MCF 10A (cell line): ENCODE measurements around the gene FAM180A. TPM values are rescaled to one million over a fixed set of nuclear protein-coding genes. Genes with fewer than 3 reads are reported as not detected.
"Not testable (repeated sequence)": the region's sequence is repeated elsewhere in the genome, so short reads cannot be mapped to it uniquely, and the experiment has no call there.

Experiments used
- BruUV-seq: library from RNA; stranded (reverse); fragments of 400-500 nt; replicated peaks from 2 replicates; lab custom pipeline; 2021; lab: Mats Ljungman, UMichigan
- CTCF ChIA-PET: fragments of 300-600 bp; sonication (Branson Sonifier 250); formaldehyde crosslinking; extraction: SDS; loops from one replicate; lab custom pipeline; 2021; ENCODE audit warnings: antibody characterized with exemption, inconsistent platforms; lab: Yijun Ruan, JAX
- POLR2A ChIA-PET: fragments of 300-600, 350-650 bp; sonication (Branson Sonifier 250); formaldehyde crosslinking; extraction: SDS; loops from one replicate; lab custom pipeline; 2020; ENCODE audit warnings: antibody characterized with exemption, inconsistent platforms; lab: Yijun Ruan, JAX
- DNase-seq: peaks from one replicate; pipeline ENCODE4 v3.0.0-alpha.2; 2018; ENCODE audit not compliant: unreplicated experiment
- H3K27ac Mint-ChIP-seq: one replicate; pipeline ENCODE4 v1.8.0; 2022; ENCODE audit warnings: mild to moderate bottlenecking, low read depth, mixed read lengths; ENCODE audit not compliant: unreplicated experiment
- H3K27me3 Mint-ChIP-seq: one replicate; pipeline ENCODE4 v1.8.0; 2022; ENCODE audit warnings: mixed read lengths; ENCODE audit not compliant: insufficient read depth, unreplicated experiment
- H3K36me3 Mint-ChIP-seq: one replicate; pipeline ENCODE4 v1.8.0; 2022; ENCODE audit warnings: mild to moderate bottlenecking, moderate library complexity, mixed read lengths; ENCODE audit not compliant: insufficient read depth, unreplicated experiment
- H3K4me1 Mint-ChIP-seq: one replicate; pipeline ENCODE4 v1.8.0; 2022; ENCODE audit warnings: mixed read lengths; ENCODE audit not compliant: insufficient read depth, unreplicated experiment
- H3K4me3 Mint-ChIP-seq: one replicate; pipeline ENCODE4 v1.8.0; 2022; ENCODE audit warnings: mild to moderate bottlenecking, moderate library complexity, mixed read lengths; ENCODE audit not compliant: unreplicated experiment
- H3K9me3 Mint-ChIP-seq: one replicate; pipeline ENCODE4 v1.8.0; 2022; ENCODE audit warnings: mixed read lengths; ENCODE audit not compliant: unreplicated experiment
- intact Hi-C: fragments of 100-400 bp; cut with micrococcal nuclease; formaldehyde crosslinking; loops from 2 replicates; pipeline ENCODE4 v1.14.1; 2022
- total RNA-seq: library from RNA; stranded (reverse); gene quantifications from 2 replicates; pipeline ENCODE4 v1.2.3, GENCODE V29; 2022
- TF ChIP-seq, protein P1 (sequence below): fragments of 200-600 bp; IDR thresholded peaks from one replicate; pipeline ENCODE4 v1.8.0; 2022; ENCODE audit warnings: antibody characterized with exemption, mild to moderate bottlenecking; ENCODE audit not compliant: unreplicated experiment

FAM180A gene
- total RNA-seq, 1 experiment from 2014 or later = not detected

DNA sequence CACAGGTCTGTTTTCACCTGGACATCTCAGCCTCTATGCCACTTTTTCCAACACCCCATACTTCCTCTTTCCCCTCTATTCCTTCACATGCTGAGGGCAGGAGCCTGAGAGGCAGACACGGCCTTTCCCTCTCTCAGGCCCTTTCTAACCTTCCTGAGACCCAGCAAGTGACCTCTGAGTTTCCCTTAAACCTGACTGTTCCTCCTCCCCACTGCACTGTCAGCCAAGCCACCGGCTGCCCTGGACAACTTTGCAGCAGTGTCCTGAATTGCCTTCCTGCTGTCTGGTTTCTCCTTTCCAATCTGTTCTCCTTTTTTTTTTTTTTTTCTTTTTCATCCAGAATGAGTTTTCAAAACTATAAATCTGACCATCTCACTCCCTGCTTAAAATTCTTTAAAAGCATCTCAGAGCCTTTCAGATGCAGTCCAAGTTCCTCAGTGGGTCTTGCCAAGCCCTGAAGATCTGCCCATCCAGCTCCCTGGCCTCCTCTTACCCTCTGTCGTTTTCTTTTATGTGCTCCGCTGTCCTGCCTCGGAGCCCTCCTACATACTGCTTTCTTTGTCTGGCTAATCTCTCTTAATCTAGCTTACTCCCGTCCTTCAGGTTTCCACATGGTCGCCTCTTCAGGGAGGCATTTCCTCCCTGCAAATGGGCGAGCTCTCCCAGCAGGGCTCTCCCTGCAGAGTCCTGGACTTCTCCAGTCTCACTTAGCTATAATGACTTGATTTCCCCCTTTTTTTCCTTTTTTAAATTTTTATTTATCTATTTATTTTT, 51.1 kb downstream of the FAM180A start:
- H3K27ac Mint-ChIP-seq = no peak overlapping the region
- H3K9me3 Mint-ChIP-seq = no peaks in the 10 kb centered on the region
- DNase-seq = no peak
- no peaks in the 10 kb centered on the region for H3K4me1 Mint-ChIP-seq
- H3K36me3 Mint-ChIP-seq = no peaks in the 10 kb centered on the region
- H3K27me3 Mint-ChIP-seq = no peaks in the 10 kb centered on the region
- TF ChIP-seq, protein P1, sequence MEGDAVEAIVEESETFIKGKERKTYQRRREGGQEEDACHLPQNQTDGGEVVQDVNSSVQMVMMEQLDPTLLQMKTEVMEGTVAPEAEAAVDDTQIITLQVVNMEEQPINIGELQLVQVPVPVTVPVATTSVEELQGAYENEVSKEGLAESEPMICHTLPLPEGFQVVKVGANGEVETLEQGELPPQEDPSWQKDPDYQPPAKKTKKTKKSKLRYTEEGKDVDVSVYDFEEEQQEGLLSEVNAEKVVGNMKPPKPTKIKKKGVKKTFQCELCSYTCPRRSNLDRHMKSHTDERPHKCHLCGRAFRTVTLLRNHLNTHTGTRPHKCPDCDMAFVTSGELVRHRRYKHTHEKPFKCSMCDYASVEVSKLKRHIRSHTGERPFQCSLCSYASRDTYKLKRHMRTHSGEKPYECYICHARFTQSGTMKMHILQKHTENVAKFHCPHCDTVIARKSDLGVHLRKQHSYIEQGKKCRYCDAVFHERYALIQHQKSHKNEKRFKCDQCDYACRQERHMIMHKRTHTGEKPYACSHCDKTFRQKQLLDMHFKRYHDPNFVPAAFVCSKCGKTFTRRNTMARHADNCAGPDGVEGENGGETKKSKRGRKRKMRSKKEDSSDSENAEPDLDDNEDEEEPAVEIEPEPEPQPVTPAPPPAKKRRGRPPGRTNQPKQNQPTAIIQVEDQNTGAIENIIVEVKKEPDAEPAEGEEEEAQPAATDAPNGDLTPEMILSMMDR = no peak
- no peak overlapping the region for H3K4me3 Mint-ChIP-seq
- intact Hi-C loops = no loop called here
- no TSS peak for BruUV-seq
- CTCF ChIA-PET = interaction anchor here (0.5 to 1.3 kb wide), 4 partner anchors 10 to 103 kb away, joined by 3 to 4 read pairs (median 3); no protein-coding TSS in a partner anchor
- POLR2A ChIA-PET = interaction anchor here (0.6 to 0.9 kb wide), 3 partner anchors 9 to 47 kb away, joined by 3 to 4 read pairs (median 3); no protein-coding TSS in a partner anchor

DNA sequence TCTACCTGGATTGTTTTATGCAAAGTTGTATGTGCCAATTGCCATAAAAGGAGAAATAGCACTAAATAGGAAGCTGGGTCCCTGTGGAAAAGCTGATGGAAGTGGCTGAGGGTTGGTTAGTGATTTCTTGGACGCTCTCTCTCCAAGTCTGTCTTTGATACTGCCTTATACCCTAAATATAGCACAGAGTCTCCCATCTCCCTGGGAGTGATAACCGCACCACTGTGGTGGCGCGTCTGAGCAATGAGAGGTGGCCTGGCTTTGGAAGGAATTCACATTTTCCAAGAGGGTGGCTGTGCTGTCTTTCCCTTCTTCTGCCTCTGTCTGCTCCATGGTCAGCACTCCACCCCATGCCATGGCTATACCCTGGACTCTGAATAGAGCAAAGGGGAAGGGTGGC, 55.1 kb downstream of the FAM180A start:
- POLR2A ChIA-PET = no interaction called here
- peaks cover 6% of the 10 kb centered on the region for H3K4me1 Mint-ChIP-seq
- intact Hi-C loops = no loop called here
- DNase-seq = no peak
- H3K27ac Mint-ChIP-seq = no peak overlapping the region
- TF ChIP-seq, protein P1 = no peak
- no peaks in the 10 kb centered on the region for H3K9me3 Mint-ChIP-seq
- no TSS peak for BruUV-seq
- CTCF ChIA-PET = interaction anchor here (0.7 kb wide), 1 partner anchor 9 kb away, joined by 3 read pairs; no protein-coding TSS in a partner anchor
- peaks cover 19% of the 10 kb centered on the region for H3K36me3 Mint-ChIP-seq
- no peak overlapping the region for H3K4me3 Mint-ChIP-seq
- no peaks in the 10 kb centered on the region for H3K27me3 Mint-ChIP-seq

DNA sequence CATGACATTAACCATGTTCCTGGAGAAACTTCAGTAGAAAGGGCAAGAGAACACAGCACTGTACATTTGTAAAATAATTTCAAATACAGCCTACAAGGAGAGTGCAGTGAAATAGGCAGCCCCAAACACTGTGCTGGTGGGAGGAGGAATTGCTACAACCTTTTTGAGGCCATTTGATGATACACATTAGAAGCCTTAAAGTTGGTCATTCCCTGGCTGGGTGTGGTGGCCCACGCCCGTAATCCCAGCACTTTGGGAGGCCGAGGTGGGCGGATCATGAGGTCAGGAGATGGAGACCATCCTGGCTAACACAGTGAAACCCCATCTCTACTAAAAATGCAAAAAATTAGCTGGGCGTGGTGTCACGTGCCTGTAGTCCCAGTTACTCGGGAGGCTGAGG, 56.0 kb downstream of the FAM180A start:
- H3K4me1 Mint-ChIP-seq, H3K27ac Mint-ChIP-seq, intact Hi-C loops, BruUV-seq, H3K9me3 Mint-ChIP-seq, DNase-seq, CTCF ChIA-PET, H3K4me3 Mint-ChIP-seq, H3K27me3 Mint-ChIP-seq: not testable (repeated sequence)
- peaks cover 21% of the 10 kb centered on the region for H3K36me3 Mint-ChIP-seq
- POLR2A ChIA-PET = interaction anchor here (1.8 kb wide), 1 partner anchor 11 kb away, joined by 4 read pairs; no protein-coding TSS in a partner anchor

DNA sequence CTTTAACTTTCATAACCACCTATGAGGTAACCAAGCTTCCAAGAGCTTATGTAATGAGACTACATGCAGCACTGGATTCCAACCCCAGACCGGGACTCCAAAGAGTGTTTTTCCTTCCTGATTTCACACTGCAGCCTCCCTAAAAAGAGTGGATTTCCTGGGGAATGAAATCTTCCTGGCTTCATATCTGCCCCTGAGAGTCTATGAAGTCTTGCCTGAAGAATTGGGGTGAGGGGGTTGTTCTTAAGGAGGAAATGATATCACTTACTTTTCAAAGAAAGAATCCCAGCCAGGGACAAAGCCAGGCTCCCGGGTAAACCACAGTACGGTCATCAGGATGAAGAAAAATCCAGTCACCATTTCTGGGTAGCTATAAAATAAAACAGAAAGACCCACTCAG, 56.6 kb downstream of the FAM180A start:
- CTCF ChIA-PET = interaction anchor here (0.6 kb wide), 1 partner anchor 19 kb away, joined by 4 read pairs; no protein-coding TSS in a partner anchor
- no peak for DNase-seq
- peaks cover 6% of the 10 kb centered on the region for H3K4me1 Mint-ChIP-seq
- H3K27me3 Mint-ChIP-seq = no peaks in the 10 kb centered on the region
- no TSS peak for BruUV-seq
- H3K9me3 Mint-ChIP-seq = no peaks in the 10 kb centered on the region
- H3K36me3 Mint-ChIP-seq = peaks cover 26% of the 10 kb centered on the region
- H3K27ac Mint-ChIP-seq = no peak overlapping the region
- POLR2A ChIA-PET = interaction anchor here (1.8 kb wide), 1 partner anchor 10 kb away, joined by 4 read pairs; no protein-coding TSS in a partner anchor
- no peak overlapping the region for H3K4me3 Mint-ChIP-seq
- intact Hi-C loops = no loop called here
- TF ChIP-seq, protein P1 = no peak
